ENCODE results near the gene IL22RA2. TPM values are rescaled to one million over a fixed set of nuclear protein-coding genes. Genes with fewer than 3 reads are reported as not detected.

The IL22RA2 gene
- total RNA-seq, 1 donor from 2014 or later = not detected

DNA sequence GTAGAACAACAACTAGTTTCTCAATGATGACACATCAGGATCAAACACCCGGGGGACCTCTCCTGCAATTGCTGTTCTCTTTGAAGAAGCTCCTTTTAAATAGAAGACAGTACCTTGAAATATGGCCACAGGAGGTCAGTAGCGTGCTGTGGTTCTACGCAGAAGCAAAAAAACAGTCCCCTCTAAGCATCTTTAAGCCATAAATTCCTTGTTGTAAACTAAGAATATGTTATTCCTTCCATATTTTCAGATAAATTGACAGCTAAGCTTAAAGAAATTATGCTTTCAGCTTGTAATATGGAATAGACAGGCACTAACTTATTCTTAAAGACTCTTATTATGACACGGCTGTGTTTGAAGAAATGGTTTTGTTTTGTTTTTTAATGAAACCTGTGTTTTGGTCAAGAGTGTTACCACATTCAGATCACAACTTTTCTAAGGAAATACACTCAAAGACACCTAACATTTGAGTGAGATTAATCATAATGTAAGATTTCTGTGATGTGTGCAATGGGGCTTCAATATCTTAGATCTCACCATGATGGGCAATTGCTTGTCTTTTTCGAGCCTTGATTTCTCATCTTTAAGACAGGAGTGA lies 78.9 kb downstream of the IL22RA2 start:
- H3K27me3 Mint-ChIP-seq (ENCODE audit: unreplicated experiment) = peaks cover 1% of the 10 kb centered on the region
- DNase-seq (ENCODE audit: low spot score) = peak; percentile 55
- H3K27ac Mint-ChIP-seq (ENCODE audit: unreplicated experiment) = no peak overlapping the region
- H3K4me3 Mint-ChIP-seq (ENCODE audit: unreplicated experiment) = no peak overlapping the region
- no peaks in the 10 kb centered on the region for H3K9me3 Mint-ChIP-seq (ENCODE audit: unreplicated experiment)
- TF ChIP-seq, protein P1, sequence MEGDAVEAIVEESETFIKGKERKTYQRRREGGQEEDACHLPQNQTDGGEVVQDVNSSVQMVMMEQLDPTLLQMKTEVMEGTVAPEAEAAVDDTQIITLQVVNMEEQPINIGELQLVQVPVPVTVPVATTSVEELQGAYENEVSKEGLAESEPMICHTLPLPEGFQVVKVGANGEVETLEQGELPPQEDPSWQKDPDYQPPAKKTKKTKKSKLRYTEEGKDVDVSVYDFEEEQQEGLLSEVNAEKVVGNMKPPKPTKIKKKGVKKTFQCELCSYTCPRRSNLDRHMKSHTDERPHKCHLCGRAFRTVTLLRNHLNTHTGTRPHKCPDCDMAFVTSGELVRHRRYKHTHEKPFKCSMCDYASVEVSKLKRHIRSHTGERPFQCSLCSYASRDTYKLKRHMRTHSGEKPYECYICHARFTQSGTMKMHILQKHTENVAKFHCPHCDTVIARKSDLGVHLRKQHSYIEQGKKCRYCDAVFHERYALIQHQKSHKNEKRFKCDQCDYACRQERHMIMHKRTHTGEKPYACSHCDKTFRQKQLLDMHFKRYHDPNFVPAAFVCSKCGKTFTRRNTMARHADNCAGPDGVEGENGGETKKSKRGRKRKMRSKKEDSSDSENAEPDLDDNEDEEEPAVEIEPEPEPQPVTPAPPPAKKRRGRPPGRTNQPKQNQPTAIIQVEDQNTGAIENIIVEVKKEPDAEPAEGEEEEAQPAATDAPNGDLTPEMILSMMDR (IDR thresholded peaks at IDR 0.05; ENCODE audit: unreplicated experiment) = peak; percentile 55
- peaks cover 2% of the 10 kb centered on the region for H3K4me1 Mint-ChIP-seq (ENCODE audit: unreplicated experiment)
- no peaks in the 10 kb centered on the region for H3K36me3 Mint-ChIP-seq (ENCODE audit: low read depth, unreplicated experiment)

Other genes starting within 250 kb of the IL22RA2 start
- 0.10 TPM for gene IL20RA, start 128.7 kb downstream of the IL22RA2 start, total RNA-seq (ENCODE audit: unreplicated experiment)
- gene IFNGR1, start 45.7 kb upstream of the IL22RA2 start, total RNA-seq (ENCODE audit: unreplicated experiment) = 58.3 TPM

Measured in endothelial cell (in vitro differentiated cells).